22Rv1 (cell line): ENCODE measurements around the gene COPS8.

ENCODE experiments used
- ZFX ChIP-seq: fragments of 450-650 bp; IDR thresholded peaks from 2 replicates; pipeline ENCODE4 v1.6.1; 2017; ENCODE audit warnings: antibody characterized with exemption, borderline replicate concordance
- TF ChIP-seq, protein P1 (sequence below): fragments of 450-650 bp; IDR thresholded peaks from 2 replicates; pipeline ENCODE4 v1.5.1; 2017; ENCODE audit warnings: mild to moderate bottlenecking

GRCh38 chr2:237085248-237086221 is at the start of gene COPS8:
- TF ChIP-seq, protein P1, sequence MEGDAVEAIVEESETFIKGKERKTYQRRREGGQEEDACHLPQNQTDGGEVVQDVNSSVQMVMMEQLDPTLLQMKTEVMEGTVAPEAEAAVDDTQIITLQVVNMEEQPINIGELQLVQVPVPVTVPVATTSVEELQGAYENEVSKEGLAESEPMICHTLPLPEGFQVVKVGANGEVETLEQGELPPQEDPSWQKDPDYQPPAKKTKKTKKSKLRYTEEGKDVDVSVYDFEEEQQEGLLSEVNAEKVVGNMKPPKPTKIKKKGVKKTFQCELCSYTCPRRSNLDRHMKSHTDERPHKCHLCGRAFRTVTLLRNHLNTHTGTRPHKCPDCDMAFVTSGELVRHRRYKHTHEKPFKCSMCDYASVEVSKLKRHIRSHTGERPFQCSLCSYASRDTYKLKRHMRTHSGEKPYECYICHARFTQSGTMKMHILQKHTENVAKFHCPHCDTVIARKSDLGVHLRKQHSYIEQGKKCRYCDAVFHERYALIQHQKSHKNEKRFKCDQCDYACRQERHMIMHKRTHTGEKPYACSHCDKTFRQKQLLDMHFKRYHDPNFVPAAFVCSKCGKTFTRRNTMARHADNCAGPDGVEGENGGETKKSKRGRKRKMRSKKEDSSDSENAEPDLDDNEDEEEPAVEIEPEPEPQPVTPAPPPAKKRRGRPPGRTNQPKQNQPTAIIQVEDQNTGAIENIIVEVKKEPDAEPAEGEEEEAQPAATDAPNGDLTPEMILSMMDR = peak; percentile 45
- no peak for TF ChIP-seq ZFX
